GM19043 (cell line): ENCODE data around the gene COX8C.

Experiments used
- ATAC-seq: cut with Tn5 transposase; IDR thresholded peaks from one replicate; pipeline ENCODE4 v1.9.1; 2021; ENCODE audit warnings: low read depth; ENCODE audit not compliant: unreplicated experiment

The COX8C gene, protein sequence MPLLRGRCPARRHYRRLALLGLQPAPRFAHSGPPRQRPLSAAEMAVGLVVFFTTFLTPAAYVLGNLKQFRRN

DNA sequence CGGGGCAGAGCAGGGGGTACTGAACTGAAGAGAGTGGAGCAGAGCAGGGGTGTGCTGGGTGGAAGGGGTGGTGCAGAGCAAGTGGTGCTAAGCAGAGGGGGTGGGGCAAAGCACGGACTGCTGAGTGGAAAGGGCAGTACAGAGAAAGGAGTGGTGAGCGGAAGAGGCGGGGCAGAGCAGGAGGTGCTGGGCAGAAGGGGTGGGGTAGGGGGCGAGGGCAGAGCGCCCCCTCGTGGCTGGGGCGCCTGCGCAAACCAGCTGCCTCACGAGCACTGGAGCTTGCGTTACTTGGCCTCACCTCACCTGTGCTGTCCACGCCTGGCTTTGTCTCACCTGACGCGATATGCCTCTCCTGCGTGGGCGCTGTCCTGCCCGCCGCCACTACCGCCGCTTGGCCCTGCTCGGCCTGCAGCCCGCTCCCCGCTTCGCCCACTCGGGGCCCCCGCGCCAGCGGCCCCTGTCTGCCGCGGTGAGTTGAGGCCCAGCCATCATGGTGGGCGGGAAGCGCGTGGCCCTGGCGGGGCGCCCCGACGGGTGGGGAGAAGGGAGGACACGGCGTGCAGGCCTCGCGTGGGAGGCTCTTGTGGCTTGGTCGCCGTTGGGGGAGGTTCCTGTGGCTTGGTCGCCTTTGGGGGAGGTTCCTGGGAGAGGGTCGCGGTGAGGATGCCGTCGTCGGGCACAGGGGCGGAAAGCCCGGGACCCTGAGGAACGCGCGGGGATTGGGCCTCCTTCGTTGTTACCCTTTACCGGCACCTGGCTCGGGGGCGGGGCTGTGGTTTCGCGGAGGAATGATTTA lies at the start of gene COX8C:
Gene COX8C (plus strand): TSS at position 257 of the 796 bp plus-strand sequence. CDS start 87 bp downstream, at position 344.
- ATAC-seq, result no peak

DNA sequence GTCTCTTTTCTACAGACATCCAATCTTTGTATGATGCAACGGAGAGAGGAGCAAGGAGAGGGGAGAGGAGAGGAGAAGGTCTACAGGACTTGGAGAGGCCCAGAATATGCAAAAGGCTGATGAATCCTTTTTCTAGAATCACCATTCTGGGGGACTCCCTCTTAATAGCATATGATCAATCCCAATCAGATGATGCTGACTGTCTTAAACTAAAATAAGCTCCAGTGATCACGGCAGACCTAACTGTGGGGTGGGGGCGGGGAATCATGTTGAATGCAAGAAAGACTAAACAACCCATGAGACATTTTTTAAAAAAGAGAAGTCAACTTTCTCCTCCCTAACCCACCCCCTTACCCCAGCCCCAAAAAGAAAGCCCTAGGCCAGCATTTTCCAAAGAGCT lies 47.6 kb upstream of the COX8C start:
- no peak for ATAC-seq

DNA sequence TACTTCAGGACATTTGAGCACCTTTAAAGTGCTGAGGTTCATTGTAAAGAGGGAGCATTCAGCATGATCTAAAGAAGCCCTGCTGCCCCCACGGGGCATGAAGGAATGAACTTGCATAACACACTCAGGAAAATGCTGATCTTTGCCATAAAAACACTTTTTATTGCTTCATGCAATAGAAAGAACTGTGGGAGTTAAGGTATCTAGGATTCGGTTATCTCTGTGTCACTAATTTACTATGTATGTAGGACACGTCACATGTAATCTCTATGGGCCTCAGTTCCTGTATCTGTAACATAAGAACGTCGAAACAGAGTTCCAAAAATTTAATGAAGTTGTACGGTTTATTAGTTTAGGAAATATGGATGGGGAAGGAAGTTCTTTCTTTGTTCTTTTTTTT lies 47.1 kb upstream of the COX8C start:
- no peak for ATAC-seq

DNA sequence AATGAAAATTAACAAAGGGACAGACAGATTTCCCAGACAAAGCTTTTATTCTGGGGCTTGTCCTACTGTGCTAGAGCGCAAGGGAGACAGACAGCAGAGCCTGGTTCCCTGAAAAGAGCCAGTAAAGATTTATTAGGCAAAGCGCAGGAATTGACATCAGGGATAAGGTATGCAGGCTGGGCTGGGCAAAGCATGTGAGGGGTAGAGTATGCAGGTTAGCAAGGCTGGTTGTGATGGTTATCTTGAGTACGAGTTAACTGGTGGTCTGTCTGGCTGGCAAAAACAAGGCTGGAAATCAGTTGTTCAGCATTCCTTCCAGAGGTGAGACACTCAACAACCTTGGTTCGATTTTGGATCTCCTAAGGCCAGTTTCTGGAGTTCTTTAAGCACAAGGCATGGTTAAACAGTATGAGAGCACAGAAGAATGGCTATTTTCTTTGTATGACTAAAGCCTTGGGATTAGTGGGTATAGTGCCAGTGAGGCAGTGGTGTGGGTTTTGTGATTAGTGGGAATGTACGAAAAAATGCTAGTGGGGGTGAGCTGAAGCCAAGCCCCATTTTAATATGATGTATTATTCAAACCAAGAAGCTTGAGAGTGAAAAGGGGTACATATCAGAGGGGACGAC lies 45.0 kb upstream of the COX8C start:
- no peak for ATAC-seq

DNA sequence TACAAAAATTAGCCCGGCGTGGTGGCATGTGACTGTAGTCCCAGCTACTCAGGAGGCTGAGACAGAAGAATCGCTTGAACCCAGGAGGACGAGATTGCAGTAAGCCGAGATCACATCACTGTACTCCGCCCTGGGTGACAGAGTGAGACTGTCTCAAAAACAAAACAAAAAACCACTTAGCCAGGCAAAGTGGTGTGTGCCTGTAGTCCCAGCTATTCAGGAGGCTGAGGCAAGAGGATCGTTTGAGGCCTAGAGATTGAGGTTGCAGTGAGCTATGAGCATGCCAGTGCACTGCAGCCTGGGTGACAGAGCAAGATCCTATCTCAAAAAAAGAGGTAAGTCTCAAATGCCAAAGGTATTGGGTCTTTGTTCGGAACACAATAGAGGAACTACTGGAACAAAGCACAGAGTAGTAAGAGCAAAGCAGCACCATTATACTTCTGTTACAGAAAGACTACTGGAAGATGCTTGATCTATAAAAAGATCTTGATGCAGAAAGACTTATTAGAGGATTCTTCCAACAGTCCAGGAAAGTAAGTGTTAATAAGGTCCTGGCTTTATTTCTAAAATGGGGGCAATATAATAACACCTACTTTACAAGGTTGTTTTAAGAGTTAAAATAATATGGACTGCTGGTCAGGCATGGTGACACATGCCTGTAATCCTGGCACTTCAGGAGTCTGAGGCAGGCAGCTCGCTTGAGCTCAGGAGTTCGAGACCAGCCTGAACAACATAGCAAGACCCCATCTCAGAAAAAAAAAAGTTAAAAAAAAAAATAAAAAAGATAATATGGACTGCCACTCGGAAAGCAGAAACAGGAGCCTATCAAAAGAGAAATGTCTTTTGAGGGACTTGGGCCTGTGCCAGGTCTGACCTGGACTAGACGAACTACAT lies 44.0 kb upstream of the COX8C start:
- no peak for ATAC-seq

DNA sequence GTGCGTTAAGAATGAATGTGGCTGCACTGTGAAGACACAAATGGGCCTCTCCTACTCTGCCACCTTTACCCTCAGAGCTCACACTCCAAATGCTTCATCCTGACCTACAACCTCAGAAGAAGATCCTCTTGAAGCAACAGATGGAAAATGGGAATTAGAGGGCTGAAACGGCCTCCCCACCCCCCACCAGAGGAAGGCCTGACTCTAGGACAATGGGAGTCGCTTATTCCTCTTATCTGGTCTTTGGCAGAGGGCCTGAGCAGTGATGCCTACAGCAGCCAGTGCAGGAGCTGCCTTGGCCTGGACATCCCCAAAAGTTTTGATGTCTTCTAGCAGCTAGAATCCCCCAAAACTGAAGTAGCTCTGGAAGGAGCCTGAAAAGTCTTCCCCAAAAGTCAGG lies 43.3 kb upstream of the COX8C start:
- no peak for ATAC-seq

DNA sequence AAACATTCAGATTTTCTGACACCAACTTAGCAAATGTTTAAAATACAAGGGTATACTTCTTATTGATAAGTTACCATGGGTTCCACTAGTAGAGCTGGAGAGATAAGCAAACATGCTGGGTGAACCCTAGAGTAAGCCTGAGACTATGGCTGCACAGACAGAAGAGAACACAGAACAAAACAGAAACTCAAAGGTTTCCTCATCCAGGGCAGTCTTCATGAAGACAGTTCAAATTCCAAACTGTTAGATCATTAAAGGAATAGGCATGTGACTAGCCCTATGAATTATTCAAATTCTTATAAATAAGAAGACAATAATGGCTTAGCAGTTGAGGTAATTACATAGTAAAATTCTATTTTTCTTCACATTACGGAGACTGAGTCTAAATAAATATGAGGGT lies 42.2 kb upstream of the COX8C start:
- no peak for ATAC-seq

DNA sequence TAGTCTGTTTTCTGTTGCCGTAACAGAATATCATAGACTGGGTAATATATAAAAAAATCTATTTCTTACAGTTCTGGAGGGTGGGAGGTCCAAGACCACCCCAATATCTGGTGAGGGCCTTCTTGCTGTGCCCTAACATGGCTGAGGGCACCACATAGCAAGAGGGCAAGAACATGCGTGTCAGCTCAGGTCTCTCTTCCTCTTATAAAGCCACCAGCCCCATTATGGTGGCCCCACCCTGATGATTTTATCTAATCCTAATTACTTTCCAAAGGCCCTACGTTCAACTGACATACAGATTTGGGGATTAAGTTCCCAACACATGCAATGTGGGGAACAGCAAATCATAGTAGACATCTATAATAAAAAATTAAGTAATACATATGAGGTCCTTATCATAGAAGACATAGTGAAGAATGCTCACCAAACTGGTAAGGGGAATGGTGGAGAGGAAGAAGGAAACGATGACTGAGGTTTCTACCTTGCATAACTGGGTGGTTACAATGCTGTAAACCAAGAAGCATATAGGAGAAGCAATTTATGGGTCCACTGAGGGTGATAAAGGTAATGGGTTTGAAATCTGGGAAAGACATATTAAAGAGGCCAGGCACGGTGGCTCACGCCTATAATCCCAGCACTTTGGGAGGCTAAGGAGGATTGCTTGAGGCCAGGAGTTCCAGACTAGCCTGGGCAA lies 41.1 kb upstream of the COX8C start:
- no peak for ATAC-seq

DNA sequence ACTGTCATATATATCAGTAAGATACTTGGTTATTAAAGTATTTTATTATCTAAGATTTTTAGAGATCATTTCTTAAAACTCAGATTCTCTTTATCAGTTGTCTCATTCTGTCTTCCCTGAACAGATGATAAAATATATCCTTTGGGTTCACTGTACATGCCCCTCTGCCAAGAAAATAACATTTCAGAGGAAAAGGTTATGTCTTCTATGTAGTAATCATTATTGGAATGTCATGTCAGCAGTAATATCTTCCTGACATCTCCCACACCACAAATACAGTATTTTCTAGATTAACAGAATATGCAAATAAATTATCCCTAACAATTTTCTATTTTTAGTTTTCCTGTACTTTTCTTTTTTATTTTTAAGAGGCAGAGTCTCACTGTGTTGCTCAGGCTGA lies 40.2 kb upstream of the COX8C start:
- ATAC-seq, result no peak

DNA sequence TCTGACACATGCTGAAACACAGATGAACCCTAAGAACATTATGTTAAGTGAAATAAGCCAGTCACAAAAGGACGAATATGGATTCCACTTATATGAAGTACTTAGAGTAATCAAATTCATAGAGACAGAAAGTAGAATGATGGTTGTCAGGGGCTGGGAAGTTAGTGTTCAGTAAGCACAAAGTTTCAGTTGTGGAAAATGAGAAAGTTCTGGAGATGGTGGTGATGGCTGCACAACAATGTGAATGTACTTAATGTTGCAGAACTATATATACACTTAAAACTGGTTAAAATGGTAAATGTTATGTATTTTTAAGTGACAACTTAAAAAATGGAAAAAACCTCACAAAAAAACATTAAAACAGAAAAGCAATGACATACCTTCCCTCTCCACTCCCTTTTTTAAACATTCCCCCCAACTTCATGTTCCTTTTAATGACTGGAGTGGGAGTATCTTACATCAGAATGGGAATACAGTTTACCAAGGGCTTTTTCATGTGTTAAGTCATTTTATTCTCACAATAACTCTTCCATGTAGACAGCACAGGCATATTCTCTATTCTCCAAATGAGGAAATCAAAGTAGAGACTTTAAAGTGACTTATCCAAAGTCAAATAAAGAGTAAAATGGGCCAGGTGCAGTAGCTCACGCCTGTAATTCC lies 38.2 kb upstream of the COX8C start:
- no peak for ATAC-seq

DNA sequence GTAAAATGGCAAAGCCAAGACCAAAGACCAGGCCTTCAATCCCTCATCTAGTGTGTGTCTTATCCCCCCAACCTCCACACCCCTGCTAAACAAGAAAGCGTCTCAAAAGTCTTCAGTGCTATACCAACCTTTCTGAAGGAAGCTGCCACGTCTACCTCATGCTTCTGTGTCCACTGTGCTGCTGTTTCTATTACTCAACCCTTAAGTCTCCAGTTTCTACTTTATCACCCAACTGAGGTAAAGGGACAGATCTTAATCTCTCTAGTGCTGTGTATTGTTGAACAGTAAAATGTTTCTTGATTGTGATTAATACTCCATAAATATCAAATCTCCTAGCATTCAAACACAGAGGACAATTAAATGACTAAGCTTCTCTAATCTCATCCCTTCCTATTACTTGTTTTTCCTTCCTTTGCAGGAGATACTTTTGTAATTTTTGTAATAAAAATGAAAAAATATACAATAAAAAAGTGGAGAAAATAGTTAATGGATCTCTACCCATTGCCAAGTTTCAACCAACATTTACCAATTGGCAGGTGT lies 37.5 kb upstream of the COX8C start:
- no peak for ATAC-seq

DNA sequence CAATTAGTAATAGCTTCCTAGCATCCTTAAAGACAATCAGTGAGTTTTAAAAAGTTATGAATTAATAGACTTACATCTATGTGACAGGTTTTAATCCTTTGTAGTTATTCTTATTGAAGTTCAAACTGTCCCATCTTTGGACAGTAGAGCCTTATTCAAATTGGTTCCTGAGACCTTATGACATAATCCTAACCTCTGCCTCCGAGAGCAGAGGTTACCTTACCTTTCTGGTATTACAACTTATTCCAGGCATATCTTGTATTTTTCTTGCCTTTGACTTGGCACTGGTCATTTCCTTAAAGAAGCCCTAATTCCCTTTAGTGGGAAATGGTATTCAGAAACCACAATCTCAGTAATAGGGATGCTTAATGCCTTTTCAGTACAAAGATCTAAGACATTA lies 35.9 kb upstream of the COX8C start:
- ATAC-seq, result no peak

DNA sequence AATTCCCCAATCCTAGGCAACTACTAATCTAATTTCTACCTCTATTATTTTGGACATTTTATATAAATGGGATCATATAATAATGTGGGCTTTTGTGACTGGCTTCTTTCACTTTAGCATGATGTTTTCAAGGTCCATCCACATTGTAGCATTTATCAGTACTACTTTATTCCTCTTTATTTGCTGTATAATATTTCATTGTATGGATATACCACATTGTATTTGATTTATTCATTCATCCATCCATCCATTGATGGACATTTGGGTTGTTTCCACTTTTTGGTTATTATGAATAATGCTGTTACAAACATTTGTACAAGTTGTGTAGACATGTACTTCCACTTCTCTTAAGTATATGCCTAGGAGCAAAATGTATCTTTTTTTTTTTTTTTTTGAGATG lies 31.4 kb upstream of the COX8C start:
- no peak for ATAC-seq

DNA sequence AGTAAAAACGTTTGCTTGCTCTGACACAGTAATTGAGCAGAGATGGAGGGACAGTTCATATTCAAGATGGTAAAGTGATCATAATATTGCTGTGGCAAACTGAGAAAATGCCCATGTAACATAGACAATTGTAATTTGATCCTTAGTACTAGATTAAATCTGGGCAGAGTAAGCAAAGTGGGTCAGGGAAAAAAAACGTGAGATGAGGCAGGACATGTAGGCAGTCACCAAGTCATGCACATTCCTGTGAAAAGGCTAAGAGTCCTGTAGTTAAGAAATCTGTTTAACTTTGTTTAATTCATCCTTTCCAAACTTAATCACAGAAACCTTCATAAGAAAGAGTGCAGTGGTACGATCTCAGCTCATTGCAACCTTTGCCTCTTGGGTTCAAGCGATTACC lies 30.3 kb upstream of the COX8C start:
- no peak for ATAC-seq

DNA sequence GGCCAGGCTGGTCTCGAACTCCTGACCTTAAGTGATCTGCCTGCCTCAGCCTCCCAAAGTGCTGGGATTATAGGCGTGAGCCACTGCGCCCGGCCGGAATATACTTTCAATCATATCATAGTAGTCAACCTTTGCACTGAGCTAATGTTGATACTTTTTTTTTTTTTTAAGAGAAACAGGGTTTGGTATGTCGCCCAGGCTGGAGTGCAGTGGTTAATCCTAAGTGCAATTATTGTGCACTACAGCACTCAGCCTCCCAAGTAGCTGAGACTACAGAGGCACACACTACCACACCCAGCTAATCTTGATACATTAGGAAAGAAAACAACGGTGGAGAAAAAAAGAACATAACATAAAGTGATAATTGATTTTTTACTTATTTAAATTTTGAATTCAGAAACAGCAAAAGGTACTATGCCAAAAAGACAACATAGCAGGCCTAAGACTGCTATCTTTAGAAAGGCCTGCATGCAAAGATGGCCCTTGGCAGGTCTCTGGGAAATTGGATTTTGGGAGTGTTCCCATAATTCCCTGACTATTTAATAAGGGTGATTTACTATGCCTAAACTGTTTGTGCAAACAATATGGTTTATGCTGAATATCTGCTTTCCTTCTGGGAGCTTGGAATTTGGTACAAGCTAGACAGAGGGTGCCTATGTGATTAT lies 29.6 kb upstream of the COX8C start:
- no peak for ATAC-seq

DNA sequence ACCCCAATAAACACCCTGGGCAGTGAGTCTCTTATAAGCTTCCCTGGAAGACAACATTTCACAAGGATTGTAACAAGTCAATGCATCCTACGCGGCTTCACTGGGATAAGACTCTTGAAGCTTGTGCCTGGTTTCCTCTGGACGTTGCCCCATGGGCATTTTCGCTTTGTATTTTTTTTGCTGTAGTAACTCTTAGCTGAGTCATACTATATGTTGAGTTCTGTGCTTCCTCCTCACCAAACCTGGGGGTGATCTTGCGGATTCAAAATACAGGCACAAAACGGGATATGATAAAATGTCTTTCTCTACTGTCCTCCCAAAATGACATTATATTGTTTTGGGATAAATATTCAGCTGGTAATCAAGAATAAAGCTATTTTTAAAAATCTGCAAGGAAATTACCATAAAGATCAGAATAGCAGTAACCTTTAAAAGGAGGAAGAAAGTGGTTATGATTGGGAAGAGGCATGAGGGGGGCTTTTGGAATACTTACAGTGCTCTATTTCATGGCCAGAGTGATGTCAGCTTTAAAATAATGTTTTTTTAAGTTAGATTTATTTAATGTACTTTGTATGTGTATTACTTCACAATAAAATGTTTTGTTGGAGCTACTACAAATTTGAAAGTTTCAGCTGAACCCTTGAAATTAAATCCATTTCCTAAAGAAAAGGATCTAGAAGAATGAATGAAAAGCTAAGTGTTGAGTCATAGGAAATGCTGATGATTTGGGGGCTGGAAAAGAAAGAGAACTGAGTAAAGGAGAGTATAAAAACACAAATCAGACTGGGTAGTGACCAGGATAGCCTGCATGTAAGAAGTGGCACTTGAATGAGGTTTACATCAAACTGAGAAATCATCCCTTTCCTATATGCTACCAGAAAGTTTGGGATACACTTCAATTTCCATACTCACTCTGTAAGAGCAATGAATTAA lies 28.8 kb upstream of the COX8C start:
- no peak for ATAC-seq

DNA sequence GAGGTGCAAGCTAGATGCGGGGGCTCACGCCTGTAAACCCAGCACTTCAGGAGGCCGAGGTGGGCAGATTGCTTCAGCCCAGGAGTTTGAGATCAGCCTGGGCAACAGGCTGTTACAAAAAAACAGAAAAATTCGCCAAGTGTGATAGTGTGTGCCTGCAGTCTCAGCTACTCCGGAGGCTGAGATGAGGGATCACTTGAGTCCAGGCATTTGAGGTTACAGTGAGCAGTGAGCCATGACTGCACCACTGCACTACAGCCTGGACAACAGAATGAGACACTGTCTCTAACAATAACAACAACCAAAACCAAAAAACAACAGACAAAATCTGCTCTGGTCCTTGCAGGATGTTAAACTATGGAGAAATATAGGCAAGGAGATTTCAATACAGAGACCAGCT lies 28.1 kb upstream of the COX8C start:
- no peak for ATAC-seq

DNA sequence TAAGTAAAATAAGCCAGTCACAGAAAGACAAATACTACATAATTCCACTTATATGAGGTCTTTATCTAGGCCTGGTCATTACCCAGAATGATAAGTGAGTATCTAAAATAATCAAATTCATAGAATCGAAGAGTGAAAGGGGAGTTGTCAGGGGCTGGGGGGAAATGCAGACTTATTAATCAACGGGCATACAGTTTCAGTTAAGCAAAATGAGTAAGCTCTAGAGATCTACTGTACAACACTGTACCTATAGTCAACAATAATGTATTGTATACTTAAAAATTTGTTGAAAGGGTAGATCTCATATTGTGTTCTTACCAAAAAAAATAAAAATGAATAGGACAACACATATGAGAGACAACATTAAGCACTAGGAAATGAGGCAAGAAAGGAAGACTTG lies 27.5 kb upstream of the COX8C start:
- peak; percentile 40 for ATAC-seq
